ENCODE measurements around the gene TPX2. TPM values are rescaled to one million over a fixed set of nuclear protein-coding genes. Genes with fewer than 3 reads are reported as not detected.
"Not testable (repeated sequence)": the region's sequence is repeated elsewhere in the genome, so short reads cannot be mapped to it uniquely, and the experiment has no call there.

TPX2 gene
- total RNA-seq, 1 experiment from 2014 or later = 164 TPM

DNA sequence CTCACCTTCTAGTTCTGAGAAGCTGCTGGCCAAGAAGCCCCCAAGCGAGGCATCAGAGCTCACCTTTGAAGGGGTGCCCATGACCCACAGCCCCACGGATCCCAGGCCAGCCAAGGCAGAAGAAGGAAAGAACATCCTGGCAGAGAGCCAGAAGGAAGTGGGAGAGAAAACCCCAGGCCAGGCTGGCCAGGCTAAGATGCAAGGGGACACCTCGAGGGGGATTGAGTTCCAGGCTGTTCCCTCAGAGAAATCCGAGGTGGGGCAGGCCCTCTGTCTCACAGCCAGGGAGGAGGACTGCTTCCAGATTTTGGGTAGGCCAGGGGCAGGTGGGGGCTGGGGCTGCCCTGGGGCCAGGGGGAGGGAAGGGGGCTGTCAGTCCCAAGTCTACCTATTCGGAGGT, 82.3 kb downstream of the TPX2 start:
- no peak for DNase-seq (ENCODE audit: low read depth)
- in situ Hi-C loops (cut with HindIII; ENCODE audit: low pct_unique_long_range_greater_than_20kb, low sequenced_read_pairs) = no loop called here

GRCh38 chr20:31822421-31823330, 83.6 kb downstream of the TPX2 start:
- in situ Hi-C loops (cut with HindIII; ENCODE audit: low pct_unique_long_range_greater_than_20kb, low sequenced_read_pairs) = no loop called here
- DNase-seq (ENCODE audit: low read depth) = peak; percentile 96

DNA sequence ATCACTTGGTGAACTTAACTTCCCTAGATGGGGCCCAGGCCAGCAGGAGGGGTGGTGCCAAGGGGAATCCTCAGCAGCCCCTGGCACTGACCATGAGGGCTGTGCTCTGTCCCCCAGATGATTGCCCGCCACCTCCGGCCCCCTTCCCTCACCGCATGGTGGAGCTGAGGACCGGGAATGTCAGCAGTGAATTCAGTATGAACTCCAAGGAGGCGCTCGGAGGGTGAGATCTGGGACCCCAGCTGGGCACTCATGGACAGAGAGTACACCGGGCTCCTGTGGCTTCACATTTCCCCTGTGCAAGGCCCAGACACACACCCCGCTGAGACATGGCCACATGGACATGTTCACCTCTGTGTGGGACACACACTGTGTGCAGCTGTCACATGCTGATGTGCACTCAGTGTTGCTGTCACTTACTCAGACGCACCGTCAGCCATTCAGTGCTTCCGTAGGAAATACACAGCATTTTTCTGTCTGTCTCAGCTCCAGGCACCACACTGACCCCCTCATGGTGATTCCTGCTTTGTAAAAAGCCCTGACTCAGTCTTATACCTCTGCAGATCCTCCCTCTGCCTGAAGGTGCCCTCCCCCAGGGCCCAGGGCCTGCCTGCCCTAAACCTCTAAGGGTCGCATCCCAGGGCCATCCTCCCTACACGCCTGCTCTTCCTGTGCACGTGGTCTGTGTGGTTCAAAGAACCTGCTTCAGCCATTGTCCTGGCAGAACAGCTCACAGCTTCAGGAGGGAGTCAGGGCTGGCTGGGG, 84.5 kb downstream of the TPX2 start:
- in situ Hi-C loops (cut with HindIII; ENCODE audit: low pct_unique_long_range_greater_than_20kb, low sequenced_read_pairs) = no loop called here
- no peak for DNase-seq (ENCODE audit: low read depth)

GRCh38 chr20:31824125-31824485, 85.0 kb downstream of the TPX2 start:
- in situ Hi-C loops (cut with HindIII; ENCODE audit: low pct_unique_long_range_greater_than_20kb, low sequenced_read_pairs) = no loop called here
- no peak for DNase-seq (ENCODE audit: low read depth)

DNA sequence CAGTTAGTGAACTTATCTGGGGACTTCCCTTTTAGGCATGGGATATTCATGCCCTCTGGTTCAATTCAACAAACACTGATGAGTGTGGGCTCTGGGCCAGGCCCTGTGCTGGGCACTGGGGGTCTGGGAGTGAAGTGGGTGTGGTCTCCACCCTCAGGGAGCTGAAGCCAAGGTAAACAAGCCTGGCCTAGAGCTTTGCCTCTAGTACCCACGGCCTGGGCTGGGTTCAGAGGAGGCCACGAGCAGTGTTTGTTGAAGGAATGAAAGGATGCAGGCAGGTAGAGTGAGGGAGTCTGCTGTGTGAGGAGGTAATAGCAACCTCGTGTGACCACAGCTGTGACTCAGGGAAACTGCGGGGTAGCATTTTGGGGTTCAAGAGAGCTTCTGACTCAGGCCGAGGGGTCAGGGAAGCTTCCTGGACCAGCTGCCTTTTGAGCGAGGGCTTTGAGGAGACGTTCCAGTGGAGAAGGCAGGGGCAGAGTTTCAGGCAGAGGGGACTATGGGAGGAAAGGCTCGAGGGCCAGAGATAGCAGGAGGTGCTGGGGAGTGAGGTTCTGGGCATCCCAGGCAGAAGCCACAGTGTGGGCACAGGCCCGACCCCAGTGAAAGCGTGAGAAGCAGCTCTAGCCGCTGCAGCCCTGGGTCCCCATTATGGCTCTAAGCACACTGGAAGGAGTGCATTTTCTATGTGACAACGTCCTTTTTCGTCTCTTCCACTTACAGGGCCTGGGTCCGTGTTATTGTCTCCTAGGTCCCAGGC, 85.6 kb downstream of the TPX2 start:
- in situ Hi-C loops (cut with HindIII; ENCODE audit: low pct_unique_long_range_greater_than_20kb, low sequenced_read_pairs) = no loop called here
- DNase-seq (ENCODE audit: low read depth) = no peak

- in situ Hi-C loops (cut with HindIII; ENCODE audit: low pct_unique_long_range_greater_than_20kb, low sequenced_read_pairs) = no loop called here
- no peak for DNase-seq (ENCODE audit: low read depth)
Measured at GRCh38 chr20:31826074-31826473, 87.0 kb downstream of the TPX2 start.

- in situ Hi-C loops (cut with HindIII; ENCODE audit: low pct_unique_long_range_greater_than_20kb, low sequenced_read_pairs) = no loop called here
- DNase-seq (ENCODE audit: low read depth) = no peak
Measured at GRCh38 chr20:31827059-31827458, 88.0 kb downstream of the TPX2 start.

DNA sequence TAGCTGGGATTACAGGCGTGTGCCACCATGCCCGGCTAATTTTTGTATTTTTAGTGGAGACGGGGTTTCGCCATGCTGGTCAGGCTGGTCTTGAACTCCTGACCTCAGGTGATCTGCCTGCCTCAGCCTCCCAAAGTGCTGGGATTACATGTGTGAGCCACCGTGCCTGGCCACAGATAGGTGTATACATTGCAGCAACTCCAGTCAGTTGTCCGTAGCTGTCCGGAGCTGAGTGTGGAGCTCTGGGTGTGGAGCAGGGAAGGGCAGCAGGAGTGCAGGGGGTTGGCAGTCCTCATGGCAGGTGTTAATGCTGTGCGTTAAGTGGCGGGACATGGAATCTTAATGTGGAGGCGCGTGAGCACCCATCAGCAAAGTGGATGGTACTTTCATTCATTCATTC, 88.9 kb downstream of the TPX2 start:
- in situ Hi-C loops (cut with HindIII; ENCODE audit: low pct_unique_long_range_greater_than_20kb, low sequenced_read_pairs) = not testable (repeated sequence)

GRCh38 chr20:31829731-31830130, 90.6 kb downstream of the TPX2 start:
- in situ Hi-C loops (cut with HindIII; ENCODE audit: low pct_unique_long_range_greater_than_20kb, low sequenced_read_pairs) = no loop called here
- DNase-seq (ENCODE audit: low read depth) = no peak

More for the DNA sequence above, 88.9 kb downstream of the TPX2 start:
- DNase-seq (ENCODE audit: low read depth) = not testable (repeated sequence)

DNA sequence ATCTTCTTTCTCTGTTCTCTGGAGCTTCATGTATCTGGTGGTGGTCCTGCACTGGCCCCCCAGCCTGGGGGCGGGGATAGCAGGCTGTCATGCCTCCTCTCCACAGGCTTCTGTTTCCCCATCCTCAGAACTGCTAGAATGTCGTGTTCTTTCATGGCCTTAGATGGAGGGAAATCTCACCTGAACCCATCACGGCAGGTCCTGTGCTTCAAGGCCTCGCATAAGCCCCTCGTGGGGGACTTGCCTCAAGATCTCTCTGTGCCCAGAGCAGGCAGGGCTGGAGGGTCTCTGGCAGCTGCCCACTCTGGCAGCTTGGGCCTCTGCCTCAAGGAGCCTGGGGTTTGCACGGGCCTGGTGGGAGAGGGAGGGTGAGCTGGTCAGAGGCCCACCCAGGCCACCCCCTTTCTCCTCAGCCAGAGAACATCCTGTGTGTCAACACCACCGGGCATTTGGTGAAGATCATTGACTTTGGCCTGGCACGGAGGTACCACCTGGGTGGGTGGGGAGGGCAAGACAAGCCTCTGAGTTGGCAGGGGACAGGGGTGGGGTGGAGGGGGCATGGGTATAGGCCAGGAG, 91.4 kb downstream of the TPX2 start:
- in situ Hi-C loops (cut with HindIII; ENCODE audit: low pct_unique_long_range_greater_than_20kb, low sequenced_read_pairs) = no loop called here
- no peak for DNase-seq (ENCODE audit: low read depth)

- in situ Hi-C loops (cut with HindIII; ENCODE audit: low pct_unique_long_range_greater_than_20kb, low sequenced_read_pairs) = no loop called here
- no peak for DNase-seq (ENCODE audit: low read depth)
Measured at GRCh38 chr20:31831211-31831610, 92.1 kb downstream of the TPX2 start.

GRCh38 chr20:31831771-31832306, 92.7 kb downstream of the TPX2 start:
- DNase-seq (ENCODE audit: low read depth) = no peak
- in situ Hi-C loops (cut with HindIII; ENCODE audit: low pct_unique_long_range_greater_than_20kb, low sequenced_read_pairs) = no loop called here

DNA sequence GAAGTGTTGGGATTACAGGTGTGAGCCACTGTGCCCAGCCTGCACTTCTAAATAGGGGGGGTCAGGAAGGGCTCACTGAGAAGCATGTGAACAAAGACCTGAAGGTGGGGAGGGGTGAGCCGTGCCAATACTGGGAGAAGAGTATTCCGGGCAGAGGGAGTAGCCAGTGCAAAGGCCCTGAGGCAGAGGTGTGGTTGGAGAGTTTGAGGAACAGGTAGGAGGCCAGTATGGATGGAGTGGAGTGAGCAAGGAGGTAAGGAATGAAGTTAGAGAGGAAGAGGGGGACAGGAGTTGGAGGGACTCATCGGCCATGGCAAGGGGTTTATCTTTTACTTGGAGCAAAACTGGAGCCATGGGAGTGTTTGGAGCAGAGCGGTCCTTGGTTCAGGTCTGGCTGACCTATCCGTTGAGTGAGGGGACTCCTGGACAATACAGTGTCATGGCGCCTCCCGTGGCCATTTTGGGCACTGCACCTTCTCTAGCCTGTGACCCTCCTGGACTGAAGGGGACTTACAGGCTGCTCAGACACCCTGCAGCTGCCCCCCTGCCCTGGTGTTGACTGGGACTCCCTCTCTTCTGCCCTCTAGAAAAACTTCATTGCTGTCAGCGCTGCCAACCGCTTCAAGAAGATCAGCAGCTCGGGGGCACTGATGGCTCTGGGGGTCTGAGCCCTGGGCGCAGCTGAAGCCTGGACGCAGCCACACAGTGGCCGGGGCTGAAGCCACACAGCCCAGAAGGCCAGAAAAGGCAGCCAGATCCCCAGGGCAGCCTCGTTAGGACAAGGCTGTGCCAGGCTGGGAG, 94.2 kb downstream of the TPX2 start:
- DNase-seq (ENCODE audit: low read depth) = peak; percentile 46
- in situ Hi-C loops (cut with HindIII; ENCODE audit: low pct_unique_long_range_greater_than_20kb, low sequenced_read_pairs) = no loop called here

DNA sequence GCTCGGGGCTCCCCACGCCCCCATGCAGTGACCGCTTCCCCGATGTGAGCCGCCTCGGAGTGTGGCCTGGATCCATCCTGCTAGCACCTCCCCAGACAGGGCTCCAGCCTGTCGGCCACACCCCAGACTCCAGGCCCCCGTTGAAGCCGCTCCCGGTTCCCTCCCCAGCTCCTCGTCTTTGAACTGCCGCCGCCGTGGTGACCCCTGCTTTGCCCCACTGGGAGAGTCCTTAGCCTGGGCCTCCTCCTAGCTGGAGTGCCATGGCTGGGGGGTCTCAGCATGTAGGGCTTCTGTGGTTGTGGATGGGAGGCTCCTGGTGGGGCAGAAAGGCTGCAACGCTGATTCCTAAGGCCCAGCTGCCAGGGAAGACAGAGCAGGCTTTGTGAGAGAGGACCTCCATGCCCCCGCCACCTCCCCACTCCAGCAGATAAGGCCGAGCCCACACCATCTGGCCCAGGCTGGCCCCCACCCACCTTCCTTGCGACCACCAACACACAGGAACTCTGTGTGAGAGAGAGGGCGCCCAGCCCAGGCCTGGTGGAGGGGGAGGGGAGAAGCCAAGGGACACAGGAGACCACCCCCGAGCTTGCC, 94.9 kb downstream of the TPX2 start:
- in situ Hi-C loops (cut with HindIII; ENCODE audit: low pct_unique_long_range_greater_than_20kb, low sequenced_read_pairs) = no loop called here
- no peak for DNase-seq (ENCODE audit: low read depth)

GRCh38 chr20:31835554-31835953, 96.5 kb downstream of the TPX2 start:
- in situ Hi-C loops (cut with HindIII; ENCODE audit: low pct_unique_long_range_greater_than_20kb, low sequenced_read_pairs) = no loop called here
- DNase-seq (ENCODE audit: low read depth) = no peak

GRCh38 chr20:31835977-31836852, 97.1 kb downstream of the TPX2 start:
- in situ Hi-C loops (cut with HindIII; ENCODE audit: low pct_unique_long_range_greater_than_20kb, low sequenced_read_pairs) = no loop called here
- peak; percentile 90 for DNase-seq (ENCODE audit: low read depth)
